ENCODE results near the gene AUH.

AUH gene

DNA sequence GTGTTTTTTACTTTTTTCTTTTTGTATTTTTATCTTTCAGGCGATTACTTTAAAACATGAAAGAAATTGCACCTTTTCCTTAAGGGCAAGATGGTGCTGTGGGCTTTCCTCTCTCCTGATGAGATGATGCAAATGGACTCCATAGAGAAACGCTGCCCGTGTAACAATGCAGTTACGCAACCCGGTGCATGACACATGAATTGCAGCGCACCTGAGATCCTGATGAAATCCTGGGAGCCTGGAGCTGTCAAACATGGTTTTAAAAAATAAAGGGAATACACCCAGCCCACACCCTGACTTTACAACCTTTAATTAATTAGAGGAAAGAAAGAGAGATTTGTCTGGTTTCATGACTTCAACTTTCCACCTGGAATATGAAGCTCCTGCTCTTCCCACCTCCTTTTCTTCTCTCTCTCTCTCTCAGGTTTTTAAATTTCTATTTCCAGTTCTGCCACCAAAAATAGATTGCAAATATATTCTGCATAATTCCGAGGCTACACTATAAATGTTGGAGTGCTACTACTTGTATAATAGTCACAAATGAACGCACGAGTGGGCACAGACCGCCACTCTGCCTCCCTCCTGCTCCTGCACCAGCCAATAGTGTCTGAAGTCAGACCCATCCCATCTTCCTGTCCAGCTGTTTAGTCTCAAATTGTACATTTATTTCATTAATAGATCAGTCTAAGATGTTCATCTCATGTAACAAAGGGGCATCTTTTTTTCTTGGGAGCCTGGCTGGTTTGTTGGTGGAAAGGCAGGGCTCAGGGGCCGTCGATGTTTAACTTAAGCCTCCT lies 179.1 kb downstream of the AUH start:
- no peak for DNase-seq

DNA sequence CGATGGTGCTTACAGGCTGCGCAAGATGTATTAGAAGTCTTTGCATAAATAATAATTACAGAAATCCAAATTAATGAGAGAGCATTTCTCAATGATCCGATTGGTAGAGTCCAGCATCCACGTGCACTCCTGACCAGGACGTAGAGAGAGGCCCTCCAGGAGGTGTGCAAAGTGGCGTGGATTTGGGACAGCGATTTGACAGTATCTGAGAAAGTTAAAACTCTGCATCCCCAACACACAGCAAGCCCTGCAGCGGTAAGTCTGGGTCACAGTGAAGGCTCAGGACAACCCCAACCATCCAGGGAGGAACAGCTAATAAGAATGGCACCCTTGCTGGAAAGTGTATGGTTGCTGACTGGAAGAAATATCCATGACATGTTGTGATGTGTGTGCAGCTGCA lies 180.2 kb downstream of the AUH start:
- no peak for DNase-seq

DNA sequence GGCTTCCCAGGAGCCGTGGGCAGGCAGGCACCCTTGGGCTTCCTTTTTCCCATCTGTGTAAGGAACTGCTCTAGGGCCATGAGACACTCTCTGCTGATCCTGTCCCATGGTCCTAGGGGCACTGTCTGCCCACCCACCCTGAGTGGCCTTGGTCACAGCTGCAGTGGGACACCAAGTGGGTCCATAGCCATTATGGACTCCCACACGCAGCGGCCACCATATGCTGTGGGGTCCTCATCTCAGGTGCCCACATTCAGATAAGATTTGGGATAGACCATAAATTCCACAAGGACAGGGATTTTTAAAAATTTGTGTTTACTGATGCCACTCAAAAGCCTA lies 180.8 kb downstream of the AUH start:
- no peak for DNase-seq

DNA sequence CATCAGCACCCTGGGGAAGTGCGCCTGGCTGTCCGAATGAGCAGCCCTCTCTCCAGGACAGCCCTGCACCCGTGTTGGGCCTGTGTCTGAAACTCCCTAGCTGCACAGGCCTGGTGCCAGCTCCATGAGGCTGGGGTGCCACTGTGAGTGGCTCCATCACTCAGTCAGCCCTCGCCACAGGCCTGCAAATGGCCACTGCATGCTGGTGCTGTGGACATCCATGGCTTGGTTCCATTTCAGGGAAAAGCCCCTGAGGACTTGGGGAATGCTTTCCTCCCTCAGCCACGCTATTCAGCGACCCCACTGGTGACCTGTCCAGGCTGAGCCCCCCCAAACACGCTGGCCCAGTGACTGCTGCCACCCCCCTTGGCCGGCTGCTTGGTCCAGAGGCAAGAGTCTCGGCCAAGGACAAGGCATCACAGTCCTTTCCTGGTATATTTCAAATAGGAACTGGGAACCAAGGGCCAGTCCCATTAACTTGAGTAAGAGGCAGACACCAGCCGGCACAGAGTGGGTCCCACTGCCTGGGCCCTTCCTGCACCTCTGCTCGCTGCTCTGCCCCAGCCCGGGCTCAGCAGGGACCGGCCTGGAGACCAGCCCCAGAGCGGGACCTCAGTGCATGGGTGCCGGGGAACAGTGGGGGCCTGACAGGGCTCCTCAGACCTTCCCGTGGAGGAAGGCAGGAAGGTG lies 181.3 kb downstream of the AUH start:
- no peak for DNase-seq

DNA sequence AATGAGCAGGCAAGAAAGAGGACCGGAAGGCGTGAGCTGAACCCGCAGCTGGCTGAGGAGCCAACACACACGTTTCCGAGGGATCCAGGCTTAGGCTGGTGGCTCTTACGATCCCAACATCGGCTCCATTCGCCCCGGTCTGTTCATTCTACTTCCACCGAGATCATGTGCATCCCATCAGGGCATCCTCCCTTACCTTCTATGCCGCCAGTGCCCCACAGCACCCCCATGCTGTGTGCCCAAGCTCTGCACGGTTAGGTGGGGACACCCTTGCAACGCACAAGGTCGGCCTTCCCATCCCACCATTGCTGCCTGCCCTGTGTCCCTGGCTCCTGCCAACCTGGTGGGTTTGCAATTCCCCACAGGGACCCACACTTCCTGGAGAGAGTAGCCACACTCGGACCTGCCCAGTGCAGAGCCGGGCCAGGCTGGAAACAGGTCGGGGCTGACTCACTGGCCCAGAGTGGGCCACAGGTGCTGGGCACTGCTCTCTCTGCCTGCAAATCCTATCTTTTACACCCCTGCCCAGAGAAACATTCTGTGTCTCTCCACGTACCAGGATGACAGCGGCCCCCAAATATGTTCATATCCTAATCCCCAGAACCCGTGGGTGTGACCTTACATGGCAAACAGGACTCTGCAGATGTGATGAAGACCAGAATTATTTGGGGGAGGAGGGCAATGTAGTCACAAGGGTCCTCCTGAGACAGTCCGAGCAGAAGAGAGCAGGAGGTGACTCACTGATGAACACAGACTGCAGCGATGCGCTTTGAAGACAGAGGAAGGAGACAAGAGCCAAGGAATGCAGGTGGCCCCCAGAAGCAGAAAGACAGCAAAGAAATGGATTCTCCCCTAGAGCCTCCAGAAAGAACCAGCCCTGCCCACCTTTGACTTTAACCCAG lies 182.2 kb downstream of the AUH start:
- no peak for DNase-seq

DNA sequence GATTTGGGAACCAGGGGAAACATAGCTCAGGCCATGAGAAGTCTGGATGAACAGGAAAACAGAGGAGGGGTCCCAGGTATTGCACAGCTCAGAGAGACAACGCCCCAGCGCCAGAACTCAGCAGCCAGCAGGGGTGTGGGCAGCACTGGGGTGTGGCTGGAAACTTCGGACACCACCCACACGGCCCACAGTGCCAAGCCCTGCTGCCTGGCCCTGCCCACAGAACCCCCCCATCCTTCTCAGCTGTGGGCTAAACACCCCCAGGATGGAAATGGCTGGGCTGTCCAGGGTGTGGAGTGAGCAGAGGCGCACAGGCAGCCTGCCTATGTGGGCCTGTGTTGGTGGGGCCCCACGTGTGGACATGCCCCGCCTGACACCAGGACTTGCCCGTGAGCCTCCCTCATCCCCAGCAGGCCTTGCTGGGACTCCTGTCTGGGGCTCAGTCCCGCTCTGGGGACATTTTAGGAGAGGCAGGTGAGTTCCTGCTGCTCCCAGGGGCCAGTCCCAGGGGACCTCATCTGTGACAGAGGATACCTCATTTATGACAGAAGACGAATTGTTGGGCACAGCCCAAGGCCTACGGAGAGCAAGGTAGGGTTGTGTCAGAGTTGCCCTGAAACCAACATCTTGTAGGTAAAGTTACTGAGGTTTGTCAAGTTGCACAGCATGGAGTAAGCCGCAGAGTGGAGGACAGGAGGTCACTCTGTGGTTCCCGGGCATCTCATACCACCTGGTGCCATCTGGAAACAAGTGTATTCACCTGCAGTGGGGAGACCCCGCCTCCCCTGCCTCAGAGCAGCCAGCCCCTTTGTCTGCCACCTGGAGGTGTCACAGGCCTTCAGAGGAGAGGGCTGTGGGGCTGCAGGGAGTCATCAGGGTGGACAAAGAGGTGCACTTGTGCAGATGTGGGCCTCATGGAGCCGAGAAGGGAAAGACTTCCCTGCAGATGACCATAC lies 183.2 kb downstream of the AUH start:
- no peak for DNase-seq

DNA sequence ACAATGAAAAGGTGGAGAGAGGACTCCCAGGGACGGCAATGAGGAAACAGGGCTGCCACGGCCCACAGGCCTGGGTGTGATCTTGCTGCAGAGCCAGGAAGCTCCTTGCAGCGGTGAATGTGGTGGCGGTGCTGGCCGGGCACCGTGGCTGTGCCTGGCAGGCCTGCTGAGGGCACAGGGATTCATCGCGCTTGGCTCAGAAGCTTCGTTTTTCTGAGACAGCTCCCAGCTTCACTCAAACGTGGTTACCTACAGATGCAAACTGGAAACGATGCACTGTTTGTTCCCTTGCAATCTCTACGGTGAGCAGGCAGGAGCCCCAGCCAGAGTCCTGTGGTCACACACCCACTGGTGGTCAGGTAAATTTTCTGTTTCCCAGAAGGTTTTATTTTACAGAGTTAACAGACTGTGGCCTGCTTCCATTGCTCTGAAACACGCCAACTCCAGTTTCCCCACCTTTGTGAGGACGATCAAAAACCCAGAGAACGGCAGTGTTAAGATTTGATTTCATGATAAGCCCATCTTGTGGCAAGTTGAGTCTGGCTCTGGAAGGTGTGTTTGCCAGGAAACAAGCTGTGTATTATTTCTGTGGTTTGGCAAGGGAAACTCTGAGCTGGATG lies 183.9 kb downstream of the AUH start:
- no peak for DNase-seq

DNA sequence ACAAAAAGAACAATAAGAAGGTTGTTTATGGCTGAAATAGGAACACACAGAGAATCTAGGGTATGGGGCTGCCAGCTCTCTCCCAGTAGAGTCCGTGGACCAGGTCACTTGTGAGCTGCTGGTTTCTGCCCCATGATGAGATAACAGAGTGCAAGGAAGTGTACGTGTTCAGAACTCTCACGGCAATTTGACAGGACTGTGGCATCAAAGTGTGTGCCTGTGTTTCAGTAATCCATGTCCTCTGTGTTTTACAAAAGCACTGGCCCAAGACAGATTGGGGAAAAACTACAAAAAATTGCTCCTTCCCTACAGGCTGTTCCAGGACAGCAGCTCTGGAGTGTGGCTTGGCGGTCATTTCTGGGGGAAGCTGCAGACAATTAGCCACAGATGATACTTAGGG lies 184.6 kb downstream of the AUH start:
- DNase-seq, result no peak

DNA sequence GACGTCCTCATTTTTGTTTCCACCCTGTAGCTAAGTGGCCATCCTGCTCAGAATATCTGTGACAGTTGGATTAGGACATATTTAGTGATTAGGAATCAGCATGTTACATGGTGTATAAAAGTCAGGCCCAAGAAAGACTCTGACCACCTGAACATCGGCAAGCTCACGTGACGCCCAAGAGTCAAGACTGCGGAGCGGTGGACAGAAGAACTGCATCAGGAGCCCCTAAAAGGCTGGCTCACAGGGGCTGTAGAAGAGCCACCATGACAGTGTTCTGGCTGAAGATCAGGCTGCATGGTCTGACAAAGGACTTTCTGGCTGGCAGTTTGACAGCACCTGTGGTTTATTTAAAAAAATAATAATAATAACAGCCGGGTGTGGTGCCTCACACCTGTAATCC lies 185.3 kb downstream of the AUH start:
- no peak for DNase-seq

DNA sequence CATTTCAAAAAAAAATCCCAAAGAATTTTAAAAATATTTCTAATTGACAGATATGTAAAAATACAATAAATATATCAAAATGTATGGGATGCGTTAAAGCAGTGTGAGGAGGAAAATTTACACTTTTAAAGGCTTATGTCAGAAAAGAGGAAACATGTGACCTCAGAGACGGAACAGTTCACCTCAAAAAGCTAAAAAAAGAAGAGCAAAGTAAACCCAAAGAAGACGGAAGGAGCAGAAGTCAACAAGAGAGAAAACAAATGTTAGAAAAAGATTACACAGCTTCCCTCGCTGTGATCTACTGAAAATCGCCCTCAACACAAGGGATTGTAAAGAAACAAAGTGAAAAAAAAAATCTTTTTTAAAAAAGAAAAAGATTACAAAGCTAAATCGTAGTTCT lies 186.9 kb downstream of the AUH start:
- no peak for DNase-seq

DNA sequence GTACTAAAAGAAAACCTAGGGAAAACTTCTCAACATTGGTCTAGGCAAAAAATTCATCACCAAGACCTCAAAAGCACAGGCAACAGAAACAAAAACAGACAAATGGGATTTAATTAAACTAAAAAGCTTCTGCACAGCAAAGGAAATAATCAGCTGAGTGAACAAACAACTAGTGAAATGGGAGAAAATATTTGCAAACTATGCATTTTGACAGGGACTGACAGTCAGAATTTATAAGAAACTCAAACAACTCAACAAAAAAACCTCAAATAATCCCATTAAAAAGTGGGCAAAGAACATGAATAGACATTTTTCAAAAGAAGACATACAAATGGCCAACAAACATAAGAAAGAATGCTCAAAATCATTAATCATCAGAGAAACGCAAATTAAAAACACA lies 189.4 kb downstream of the AUH start:
- DNase-seq, result no peak

DNA sequence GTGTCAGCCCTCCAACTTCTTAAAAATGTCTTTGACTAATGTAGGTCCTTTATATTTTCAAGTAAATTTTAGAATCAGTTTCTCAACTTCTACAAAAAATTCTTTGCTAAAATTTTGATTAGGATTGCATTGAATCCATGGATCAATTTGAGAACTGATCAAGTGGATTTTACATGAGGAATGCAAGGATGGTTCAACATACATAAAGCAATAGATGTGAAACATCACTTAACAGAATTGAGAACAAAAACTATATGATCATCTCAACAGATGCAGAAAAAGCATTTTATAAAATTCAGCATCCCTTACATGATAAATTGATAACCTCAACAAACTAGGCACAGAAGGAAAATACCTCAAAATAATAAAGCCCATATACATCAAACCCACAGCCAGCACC lies 190.8 kb downstream of the AUH start:
- no peak for DNase-seq

DNA sequence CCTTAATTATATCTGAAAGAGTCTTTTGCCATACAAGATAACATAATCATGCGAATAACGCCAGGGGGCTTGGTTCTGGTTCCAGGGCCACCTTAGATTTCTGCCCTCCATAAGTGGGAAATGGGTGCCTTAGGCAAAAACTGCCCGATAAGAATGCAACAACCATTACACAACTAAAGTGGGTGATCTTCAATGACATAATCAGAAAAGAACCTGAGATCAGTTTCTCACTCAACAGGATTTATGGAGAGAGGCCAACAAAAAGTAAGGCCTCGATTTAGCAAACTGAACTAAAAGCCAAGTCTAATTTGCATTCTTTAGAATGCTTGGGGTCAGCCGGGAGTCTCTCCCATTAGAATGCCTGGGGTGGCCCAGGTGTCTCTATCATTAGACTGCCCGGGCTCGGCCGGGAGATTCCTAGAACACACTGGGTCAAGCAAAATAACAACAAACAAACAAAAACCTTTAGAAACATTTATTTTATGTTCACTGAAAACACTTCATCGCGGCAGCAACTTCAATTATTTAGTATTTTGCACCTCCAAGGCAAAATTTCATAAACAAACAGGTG lies 194.8 kb downstream of the AUH start:
- no peak for DNase-seq

DNA sequence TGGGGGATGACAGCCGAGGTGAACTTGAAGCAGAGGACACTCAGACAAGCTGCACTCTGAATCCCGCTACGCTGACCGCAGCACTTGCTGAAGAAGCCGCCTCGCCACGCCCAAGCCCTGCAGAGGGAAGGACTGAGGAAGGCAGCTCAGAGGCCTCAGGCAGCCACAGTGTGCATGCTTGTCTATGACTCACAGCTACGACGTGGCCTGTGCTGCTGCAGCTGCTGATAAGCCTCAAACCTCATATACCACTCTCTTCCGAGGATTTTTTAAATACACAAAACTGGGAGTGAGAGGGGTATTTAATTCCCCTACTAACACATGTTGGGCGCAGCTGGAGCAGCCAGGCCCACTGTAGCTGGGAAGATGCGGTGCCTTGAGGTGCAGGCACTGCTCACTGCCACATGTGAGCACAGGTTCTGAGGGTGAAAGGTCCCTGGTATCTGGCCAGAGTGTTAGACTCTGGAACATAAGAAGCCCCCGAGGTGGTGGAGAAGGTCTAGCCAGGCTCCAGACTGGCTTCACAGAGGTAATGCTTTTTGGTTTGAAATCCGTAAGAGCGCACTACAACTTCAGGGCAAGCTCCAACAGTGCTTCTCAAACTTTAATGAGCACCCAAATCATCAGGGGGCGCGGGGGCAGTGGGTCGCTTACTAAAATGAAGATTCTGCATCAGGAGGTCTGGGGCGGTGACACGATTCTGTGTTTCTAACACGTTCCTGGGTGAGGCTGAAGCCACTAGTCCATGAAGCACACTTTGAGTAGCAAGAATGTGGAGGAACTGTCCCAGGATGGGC lies 196.8 kb downstream of the AUH start:
- DNase-seq, result peak; percentile 72

Measured in right hindlimb (tissue), 1 donor.